GM12874 (cell line): Measurements from ENCODE around the gene RUFY3.

Source experiments
- TF ChIP-seq, protein P1 (sequence below): IDR thresholded peaks from 2 replicates; pipeline ENCODE4 v1.5.1; 2011; ENCODE audit warnings: low read depth, mild to moderate bottlenecking, control low read depth, low read length, moderate library complexity; ENCODE audit not compliant: insufficient read depth

The RUFY3 gene

GRCh38 chr4:70712150-70712549, 9.6 kb upstream of the RUFY3 start:
- TF ChIP-seq, protein P1, sequence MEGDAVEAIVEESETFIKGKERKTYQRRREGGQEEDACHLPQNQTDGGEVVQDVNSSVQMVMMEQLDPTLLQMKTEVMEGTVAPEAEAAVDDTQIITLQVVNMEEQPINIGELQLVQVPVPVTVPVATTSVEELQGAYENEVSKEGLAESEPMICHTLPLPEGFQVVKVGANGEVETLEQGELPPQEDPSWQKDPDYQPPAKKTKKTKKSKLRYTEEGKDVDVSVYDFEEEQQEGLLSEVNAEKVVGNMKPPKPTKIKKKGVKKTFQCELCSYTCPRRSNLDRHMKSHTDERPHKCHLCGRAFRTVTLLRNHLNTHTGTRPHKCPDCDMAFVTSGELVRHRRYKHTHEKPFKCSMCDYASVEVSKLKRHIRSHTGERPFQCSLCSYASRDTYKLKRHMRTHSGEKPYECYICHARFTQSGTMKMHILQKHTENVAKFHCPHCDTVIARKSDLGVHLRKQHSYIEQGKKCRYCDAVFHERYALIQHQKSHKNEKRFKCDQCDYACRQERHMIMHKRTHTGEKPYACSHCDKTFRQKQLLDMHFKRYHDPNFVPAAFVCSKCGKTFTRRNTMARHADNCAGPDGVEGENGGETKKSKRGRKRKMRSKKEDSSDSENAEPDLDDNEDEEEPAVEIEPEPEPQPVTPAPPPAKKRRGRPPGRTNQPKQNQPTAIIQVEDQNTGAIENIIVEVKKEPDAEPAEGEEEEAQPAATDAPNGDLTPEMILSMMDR: no peak

DNA sequence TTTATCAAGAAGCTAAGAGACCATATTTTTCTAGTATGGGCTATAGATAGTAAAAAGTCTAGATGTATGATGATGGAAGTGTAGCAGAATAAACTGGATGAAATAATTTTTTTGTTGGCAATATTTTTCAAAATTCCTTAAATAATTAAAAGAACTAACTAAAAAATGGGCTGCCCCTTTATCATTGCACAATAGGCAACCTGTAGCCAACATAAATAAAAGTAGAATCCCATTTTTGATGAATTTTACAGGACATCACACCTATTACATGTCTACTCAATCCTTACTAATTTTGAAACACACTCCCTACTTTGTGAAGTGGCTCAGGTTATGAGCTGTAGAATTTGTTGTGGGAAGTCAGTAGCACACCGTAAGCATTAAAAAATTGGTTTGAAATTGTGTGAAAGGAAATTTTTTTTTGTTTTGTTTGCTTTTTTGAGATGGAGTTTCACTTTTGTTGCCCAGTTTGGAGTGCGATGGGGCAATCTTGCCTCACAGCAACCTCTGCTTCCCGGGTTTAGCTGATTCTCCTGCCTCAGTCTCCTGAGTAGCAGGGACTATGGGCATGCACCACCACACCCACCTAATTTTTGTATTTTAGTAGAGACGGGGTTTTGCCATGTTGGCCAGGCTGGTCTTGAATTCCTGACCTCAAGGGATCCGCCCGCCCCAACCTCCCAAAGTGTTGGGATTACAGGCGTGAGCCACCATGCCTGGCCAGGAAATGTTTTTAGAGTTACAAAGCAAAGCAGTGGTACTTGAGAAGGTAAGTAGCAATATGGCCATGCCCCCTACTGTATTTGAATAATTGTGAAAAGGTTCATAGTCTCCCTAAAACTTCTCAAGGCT, 8.9 kb upstream of the RUFY3 start:
- TF ChIP-seq, protein P1: no peak

- TF ChIP-seq, protein P1: no peak
Measured at GRCh38 chr4:70713453-70714078, 8.2 kb upstream of the RUFY3 start.

- TF ChIP-seq, protein P1: no peak
Measured at GRCh38 chr4:70714079-70714887, 7.5 kb upstream of the RUFY3 start.

DNA sequence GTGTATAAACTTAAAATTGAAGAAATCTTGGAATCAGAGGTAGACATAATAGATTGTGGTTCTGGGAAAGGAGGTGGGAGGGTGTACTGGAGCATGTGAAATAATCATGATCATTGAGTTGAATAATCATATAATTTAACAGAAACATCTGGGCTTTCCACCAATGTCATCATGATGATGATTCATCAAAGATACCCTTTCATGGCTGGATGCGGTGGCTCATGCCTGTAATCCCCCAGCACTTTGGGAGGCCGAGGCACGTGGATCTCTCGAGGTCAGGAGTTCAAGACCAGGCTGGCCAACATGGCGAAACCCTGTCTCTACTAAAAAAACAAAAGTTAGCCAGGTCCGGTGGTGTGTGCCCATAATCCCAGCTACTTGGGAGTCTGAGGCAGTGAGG, 6.7 kb upstream of the RUFY3 start:
- TF ChIP-seq, protein P1: no peak

DNA sequence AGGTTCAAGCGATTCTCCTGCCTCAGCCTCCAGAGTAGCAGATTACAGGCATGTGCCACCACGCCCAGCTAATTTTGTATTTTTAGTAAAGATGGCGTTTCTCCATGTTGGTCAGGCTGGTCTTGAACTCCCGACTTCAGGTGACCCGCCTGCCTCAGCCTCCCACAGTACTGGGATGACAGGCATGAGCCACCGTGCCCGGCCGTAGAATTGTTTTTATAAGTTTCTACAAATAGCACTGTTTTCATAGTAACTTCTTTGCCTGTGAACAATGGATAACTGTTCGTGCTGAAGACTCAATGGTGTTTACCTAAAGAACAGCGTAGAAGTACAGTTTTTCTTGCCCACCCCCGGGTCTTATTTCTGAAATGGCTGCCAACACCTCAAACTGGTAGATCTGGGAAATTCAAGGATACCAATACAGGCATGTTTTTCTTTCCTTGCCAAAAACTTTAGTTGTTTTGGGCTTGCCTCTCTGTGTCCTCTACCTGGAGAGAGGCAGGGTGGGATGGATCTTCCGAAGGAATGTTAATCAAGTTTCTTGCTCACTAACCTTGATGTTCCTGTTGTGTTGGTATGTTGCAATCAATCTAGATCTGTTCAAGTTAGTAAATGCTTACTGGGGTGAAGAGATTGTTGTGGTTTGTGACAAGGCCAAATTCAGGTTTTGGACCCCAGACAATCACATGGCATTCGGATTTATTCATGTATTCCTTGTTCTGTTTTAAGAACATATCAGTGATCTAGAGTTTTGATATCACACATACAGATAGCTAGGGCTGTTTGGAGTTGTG, 2.8 kb upstream of the RUFY3 start:
- TF ChIP-seq, protein P1: no peak
